ENCODE data around the gene THSD8.

Gene THSD8

DNA sequence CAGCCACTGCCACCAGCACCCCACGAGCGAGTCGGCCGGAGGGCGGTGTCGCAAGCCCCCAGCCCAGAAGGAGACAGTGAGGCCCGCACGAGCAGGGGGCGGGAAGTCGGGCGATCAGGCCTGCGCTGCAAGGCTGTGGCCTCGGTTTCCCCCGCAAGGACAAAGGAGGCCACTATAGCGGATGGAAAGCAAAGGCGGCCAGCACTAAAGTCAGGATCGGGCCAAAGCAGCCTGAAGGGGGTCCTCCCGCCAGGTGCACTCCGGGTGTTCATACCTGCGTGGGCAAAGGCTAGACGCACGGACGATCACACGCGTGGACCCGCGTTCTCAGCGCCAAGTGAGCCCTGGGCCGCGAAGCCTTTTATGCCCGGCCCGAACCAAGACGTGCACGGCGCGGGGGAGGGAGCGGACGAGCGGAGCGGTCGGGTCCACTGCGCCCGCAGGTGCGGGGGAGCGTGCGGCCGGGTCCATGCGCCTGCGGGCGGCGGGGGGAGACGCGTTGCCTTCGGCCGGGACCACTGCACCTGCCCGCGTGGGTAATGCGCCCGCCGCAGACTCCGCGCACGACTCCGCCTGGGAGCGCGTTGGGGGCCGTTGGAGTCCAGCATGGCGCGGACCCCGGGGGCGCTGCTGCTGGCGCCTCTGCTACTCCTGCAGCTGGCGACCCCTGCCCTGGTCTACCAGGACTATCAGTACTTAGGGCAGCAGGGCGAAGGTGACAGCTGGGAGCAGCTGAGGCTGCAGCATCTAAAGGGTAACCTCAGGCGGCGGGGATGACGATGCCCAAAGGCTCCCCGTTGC, at the start of gene THSD8, which contains the start of gene PRDX2:
Gene THSD8, plus strand, starts transcription at position 604 of the 801 bp plus-strand sequence. Its CDS starts 3 bp downstream, at position 607.
Gene PRDX2, minus strand, starts transcription at position 335 of the 801 bp plus-strand sequence. CDS start 539 bp downstream, outside the sequence.
- H3K4me1 Mint-ChIP-seq (ENCODE audit: low read depth) = peaks cover 33% of the 10 kb centered on the region
- no peaks in the 10 kb centered on the region for H3K27me3 Mint-ChIP-seq
- H3K9me3 Mint-ChIP-seq = no peaks in the 10 kb centered on the region
- peaks cover 47% of the 10 kb centered on the region for H3K36me3 Mint-ChIP-seq (ENCODE audit: low read depth)
- DNase-seq = peak; percentile 85
- peak within 1 kb of the TSS; percentile 91 for H3K4me3 Mint-ChIP-seq
- peak within 1 kb of the TSS; percentile 87 for H3K27ac Mint-ChIP-seq

DNA sequence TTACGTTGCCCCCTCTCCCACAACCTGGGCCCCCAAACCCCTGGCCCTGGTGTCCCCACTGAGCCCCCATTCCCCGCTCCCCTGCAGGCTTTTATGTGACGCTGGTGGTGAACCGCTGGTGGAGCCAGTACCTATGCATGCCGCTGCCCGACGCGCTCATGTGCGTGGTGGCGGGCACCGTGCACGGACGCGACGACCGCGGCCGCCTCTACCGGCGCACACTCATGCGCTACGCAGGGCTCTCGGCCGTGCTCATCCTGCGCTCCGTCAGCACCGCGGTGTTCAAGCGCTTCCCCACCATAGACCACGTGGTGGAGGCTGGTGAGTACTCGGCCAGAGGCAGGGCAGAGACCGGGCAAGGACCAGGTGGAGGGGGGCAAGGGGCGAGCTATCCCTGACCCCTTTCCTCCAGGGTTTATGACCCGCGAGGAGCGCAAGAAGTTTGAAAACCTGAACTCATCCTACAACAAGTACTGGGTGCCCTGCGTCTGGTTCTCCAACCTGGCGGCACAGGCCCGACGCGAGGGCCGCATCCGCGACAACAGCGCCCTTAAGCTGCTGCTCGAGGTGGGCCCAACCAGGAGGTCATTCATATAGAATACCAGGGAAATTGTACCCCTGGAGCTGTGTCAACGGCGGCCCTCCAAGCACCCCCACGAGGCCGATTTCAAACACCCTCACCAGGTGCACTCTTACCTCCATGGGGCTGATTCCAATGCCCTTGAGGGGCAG, 47.2 kb upstream of the THSD8 start:
- Mint-ChIP-seq H3K36me3 (ENCODE audit: low read depth) (no peaks in the 10 kb centered on the region), H3K27ac (no peak overlapping the region), H3K4me3 (no peak overlapping the region), H3K27me3 (peaks cover 59% of the 10 kb centered on the region), H3K9me3 (no peaks in the 10 kb centered on the region), H3K4me1 (ENCODE audit: low read depth) (peaks cover 5% of the 10 kb centered on the region)
- DNase-seq = no peak

DNA sequence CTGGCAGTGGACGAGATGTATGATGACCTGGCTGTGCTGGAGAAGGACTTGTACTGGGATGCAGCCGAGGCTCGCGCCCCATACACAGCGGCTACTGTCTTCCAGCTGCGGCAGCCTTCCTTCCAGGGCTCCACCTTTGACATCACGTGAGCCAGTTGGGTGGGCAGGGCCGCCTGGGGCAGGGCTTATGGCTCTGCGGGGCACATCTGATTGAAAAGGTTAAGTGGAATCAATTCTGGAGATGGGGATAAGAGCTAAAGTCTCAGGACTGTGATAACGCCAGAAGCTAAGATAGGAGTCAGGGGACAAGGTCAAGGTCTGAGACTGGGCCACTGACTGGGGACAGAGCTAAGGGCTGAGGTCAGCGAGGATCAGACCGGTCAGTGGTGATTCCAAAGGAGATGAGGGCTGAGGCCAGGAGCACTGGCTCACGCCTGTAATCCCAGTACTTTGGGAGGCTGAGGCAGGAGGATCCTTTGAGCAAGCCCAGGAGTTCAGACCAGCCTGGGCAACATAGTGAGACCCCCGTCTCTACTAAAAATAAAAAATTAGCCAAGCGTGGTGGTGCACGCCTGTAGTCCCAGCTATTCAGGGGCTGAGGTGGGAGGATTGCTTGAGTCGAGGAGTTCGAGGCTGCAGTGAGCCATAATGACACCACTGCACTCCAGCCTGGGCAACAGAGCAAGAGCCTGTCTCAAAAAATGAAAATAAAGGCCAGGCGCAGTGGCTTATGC, 45.6 kb upstream of the THSD8 start:
- no peaks in the 10 kb centered on the region for H3K36me3 Mint-ChIP-seq (ENCODE audit: low read depth)
- peaks cover 49% of the 10 kb centered on the region for H3K27me3 Mint-ChIP-seq
- no peak for DNase-seq
- H3K27ac Mint-ChIP-seq = no peak overlapping the region
- no peak overlapping the region for H3K4me3 Mint-ChIP-seq
- no peaks in the 10 kb centered on the region for H3K9me3 Mint-ChIP-seq
- peaks cover 4% of the 10 kb centered on the region for H3K4me1 Mint-ChIP-seq (ENCODE audit: low read depth)

DNA sequence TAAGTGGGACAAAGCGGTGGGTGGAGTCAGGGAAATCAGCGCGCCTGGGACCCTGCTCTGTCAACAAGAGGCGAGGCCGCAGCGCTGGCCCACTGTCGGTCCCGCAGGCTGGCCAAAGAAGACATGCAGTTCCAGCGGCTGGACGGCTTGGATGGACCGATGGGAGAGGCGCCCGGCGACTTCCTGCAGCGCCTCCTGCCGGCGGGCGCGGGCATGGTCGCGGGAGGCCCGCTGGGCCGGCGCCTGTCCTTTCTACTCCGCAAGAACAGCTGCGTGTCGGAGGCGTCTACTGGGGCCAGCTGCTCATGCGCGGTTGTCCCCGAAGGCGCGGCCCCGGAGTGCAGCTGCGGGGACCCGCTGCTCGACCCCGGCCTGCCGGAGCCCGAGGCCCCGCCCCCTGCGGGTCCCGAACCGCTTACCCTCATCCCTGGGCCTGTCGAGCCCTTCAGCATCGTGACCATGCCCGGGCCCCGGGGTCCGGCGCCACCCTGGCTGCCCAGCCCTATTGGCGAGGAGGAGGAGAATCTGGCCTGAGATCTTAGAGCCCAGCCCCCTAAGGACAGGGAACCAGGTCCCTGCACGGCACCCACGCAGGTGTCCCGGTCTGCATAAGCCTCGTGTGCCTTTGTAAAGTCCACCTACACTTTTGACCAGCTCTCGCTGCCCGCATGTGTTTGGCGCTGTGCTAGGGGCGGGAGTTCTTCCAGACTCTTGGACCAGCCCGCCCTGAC, 44.2 kb upstream of the THSD8 start:
- H3K4me1 Mint-ChIP-seq (ENCODE audit: low read depth) = peaks cover 4% of the 10 kb centered on the region
- no peak overlapping the region for H3K27ac Mint-ChIP-seq
- H3K36me3 Mint-ChIP-seq (ENCODE audit: low read depth) = no peaks in the 10 kb centered on the region
- peak overlapping the region; percentile 39 for H3K4me3 Mint-ChIP-seq
- no peaks in the 10 kb centered on the region for H3K9me3 Mint-ChIP-seq
- peaks cover 39% of the 10 kb centered on the region for H3K27me3 Mint-ChIP-seq
- peak; percentile 83 for DNase-seq

DNA sequence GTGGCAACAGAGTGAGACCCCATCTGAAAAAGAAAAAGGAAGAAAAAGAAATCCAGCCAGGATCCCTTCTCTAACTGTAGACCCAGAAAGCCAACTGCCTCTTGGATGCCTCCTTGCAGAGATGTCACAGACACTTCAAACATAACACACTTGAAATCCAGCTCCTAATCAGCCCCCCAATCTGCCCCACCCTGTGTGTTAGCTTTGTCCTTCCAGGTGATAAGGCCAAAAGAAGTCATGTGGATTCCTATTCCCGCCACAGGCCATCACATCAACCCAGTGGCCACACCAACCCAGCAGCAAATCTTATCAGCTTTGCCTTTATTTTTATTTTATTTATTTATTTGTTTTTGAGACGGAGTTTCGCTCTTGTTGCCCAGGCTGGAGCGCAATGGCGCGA, 42.2 kb upstream of the THSD8 start:
- Mint-ChIP-seq H3K4me1 (ENCODE audit: low read depth) (peaks cover 4% of the 10 kb centered on the region), H3K36me3 (ENCODE audit: low read depth) (peaks cover 6% of the 10 kb centered on the region), H3K9me3 (no peaks in the 10 kb centered on the region), H3K4me3 (no peak overlapping the region), H3K27me3 (peaks cover 23% of the 10 kb centered on the region), H3K27ac (no peak overlapping the region)
- DNase-seq = no peak

DNA sequence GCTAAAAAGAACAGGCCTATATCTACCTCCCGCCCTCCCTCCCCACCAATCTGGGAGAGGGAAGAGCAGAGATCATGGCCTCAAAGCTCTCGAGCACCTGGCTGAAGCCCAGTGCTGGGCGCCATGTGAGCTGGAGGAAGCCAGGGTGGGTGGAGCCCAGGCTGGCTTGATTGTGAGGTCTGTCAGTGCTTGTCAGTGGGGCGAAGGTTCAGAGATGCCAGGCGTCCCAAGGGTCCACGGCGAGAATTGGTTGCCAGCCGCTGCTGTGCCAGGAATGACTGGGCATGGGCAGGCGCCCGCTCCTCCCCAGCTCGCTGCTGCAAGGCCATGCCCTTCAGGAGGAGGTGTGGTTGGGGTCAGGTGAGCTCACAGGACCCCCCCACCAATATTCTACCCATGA, 38.8 kb upstream of the THSD8 start:
- H3K36me3 Mint-ChIP-seq (ENCODE audit: low read depth) = peaks cover 8% of the 10 kb centered on the region
- no peak overlapping the region for H3K4me3 Mint-ChIP-seq
- no peak overlapping the region for H3K27ac Mint-ChIP-seq

DNA sequence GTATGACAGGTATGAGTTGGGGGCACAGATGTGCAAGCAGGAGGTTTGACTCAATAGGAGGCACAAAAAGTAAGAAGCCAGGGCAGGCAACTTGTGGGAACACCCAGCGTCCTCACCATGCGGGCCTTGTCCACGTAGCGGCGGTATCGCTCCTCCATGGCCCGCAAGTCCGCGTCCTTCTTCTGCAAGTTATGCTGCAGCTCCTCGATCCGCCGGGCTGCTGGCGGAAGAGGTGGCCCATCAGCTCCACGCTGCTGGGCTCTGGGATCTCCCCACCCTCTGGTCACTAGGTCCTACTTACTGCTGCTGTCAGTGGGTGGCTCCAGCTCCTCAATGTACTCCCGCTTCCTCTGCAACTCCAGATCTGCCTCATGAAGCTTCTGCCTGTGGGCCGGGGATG, 37.2 kb upstream of the THSD8 start:
- no peaks in the 10 kb centered on the region for H3K27me3 Mint-ChIP-seq
- peaks cover 8% of the 10 kb centered on the region for H3K4me1 Mint-ChIP-seq (ENCODE audit: low read depth)
- no peak overlapping the region for H3K4me3 Mint-ChIP-seq
- no peak for DNase-seq
- peaks cover 8% of the 10 kb centered on the region for H3K36me3 Mint-ChIP-seq (ENCODE audit: low read depth)
- no peaks in the 10 kb centered on the region for H3K9me3 Mint-ChIP-seq
- no peak overlapping the region for H3K27ac Mint-ChIP-seq

More for the DNA sequence above, 38.8 kb upstream of the THSD8 start:
- peaks cover 6% of the 10 kb centered on the region for H3K27me3 Mint-ChIP-seq
- no peaks in the 10 kb centered on the region for H3K9me3 Mint-ChIP-seq
- H3K4me1 Mint-ChIP-seq (ENCODE audit: low read depth) = peaks cover 6% of the 10 kb centered on the region
- no peak for DNase-seq

DNA sequence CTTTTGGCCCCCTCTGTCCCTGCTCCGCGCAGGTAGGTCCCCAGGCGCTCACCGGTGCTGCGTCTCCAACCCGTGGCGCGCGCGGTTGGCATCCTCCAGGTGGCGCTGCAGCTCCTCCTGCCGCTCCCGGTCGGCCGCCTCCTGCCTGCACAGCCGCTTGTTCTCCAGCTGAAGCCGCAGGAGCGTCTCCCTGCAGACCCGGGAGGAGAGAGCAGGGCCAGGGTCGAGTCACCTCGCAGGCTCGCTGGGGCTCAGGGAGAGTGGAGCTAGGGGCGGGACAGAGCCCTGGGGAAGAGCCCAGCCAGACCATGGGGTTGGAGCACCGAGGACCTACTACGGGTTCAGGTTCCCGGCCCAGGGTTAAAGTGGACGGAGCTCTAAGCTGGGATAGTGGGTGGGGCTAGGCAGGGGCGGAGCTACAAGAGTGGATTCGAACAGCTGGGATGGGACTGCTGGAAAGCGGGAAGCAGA, 35.8 kb upstream of the THSD8 start:
- Mint-ChIP-seq H3K27ac (no peak overlapping the region), H3K4me1 (ENCODE audit: low read depth) (peaks cover 8% of the 10 kb centered on the region), H3K27me3 (no peaks in the 10 kb centered on the region), H3K36me3 (ENCODE audit: low read depth) (peaks cover 8% of the 10 kb centered on the region), H3K9me3 (no peaks in the 10 kb centered on the region), H3K4me3 (peak overlapping the region; percentile 53)
- DNase-seq = peak; percentile 91

DNA sequence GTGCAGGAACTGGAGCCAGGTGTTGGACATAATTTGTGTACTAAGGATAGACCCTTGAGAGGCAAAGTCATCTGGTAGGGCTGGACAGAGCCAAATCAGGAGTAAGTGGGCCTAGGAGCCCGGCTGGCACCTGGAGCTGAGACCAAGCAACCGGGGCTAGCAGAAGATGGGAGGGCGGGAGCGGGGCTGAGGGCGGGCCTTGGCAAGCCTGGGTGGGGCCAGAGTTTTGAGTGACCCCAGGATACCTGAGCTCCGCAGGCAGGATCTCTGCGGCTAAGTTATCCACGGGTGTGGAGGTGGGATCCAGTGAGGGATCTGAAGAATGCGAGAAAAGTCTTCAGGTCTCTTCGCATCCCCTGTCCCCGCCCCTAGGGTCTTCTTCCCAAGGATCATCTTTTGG, 34.7 kb upstream of the THSD8 start:
- no peaks in the 10 kb centered on the region for H3K9me3 Mint-ChIP-seq
- DNase-seq = no peak
- peaks cover 8% of the 10 kb centered on the region for H3K4me1 Mint-ChIP-seq (ENCODE audit: low read depth)
- peaks cover 8% of the 10 kb centered on the region for H3K36me3 Mint-ChIP-seq (ENCODE audit: low read depth)
- no peak overlapping the region for H3K27ac Mint-ChIP-seq
- no peaks in the 10 kb centered on the region for H3K27me3 Mint-ChIP-seq
- H3K4me3 Mint-ChIP-seq = no peak overlapping the region

DNA sequence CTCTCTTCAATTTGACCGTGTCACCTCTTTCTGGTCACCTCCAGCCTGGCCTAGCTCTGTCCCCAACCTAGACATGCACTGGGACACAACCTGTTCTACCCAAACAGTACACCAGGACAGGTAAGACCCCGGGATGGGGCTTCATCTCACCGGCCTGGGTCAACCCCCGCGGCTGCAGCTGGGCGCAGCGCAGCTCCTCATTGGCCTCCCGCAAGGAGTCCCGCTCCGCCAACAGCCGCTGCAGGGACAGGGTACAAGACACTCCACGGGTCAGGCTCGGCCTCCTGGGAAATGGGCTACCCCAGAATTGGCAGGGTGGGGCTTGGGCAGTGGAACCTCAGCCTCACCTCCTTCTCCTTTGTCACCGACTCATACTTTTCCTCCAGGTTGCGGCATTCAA, 34.2 kb upstream of the THSD8 start:
- DNase-seq = no peak
- Mint-ChIP-seq H3K36me3 (ENCODE audit: low read depth) (peaks cover 8% of the 10 kb centered on the region), H3K4me3 (no peak overlapping the region), H3K27me3 (no peaks in the 10 kb centered on the region), H3K9me3 (no peaks in the 10 kb centered on the region), H3K27ac (no peak overlapping the region), H3K4me1 (ENCODE audit: low read depth) (peaks cover 8% of the 10 kb centered on the region)

DNA sequence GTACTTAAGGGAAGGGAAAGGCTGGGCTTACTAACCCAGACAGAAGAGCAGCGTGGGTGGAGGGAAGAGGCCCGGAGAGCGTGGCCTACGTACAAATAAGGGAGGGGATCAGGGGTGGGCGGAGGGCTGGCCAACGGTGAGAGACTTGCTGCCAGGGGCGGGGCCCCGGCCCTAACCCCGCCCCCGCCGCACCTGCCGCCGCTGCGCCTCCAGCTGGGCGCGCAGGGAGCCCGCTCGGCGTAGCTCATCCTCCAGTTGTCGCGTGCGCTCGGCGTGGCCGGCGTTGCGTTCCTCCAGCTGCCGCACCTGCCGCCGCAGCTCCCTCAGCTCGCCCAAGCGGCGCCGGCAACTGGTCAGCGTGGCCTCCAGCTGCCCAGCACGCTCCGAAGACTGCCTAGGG, 32.2 kb upstream of the THSD8 start:
- no peak overlapping the region for H3K27ac Mint-ChIP-seq

DNA sequence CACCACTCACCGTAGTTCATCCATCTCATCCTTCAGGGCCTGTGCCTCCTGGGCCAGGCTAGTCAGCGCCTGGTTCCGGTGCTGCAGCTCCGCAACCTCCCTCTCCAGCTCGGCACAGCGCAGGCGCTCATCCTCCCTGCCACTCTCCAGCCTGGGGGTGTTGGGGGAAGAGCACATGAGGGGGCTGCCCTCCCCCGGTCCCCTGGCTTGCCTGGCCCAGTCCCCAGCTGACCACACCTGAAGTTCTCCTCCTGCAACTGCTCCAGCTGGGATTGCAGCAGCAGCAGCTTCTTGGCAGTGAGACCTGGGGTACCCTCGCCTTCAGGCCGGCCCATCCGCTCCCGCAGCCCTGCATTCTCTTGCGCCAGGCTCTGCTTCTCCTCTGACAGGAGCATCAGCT, 30.9 kb upstream of the THSD8 start:
- H3K9me3 Mint-ChIP-seq = no peaks in the 10 kb centered on the region
- H3K27ac Mint-ChIP-seq = no peak overlapping the region
- no peaks in the 10 kb centered on the region for H3K36me3 Mint-ChIP-seq (ENCODE audit: low read depth)
- no peak overlapping the region for H3K4me3 Mint-ChIP-seq
- H3K27me3 Mint-ChIP-seq = no peaks in the 10 kb centered on the region
- H3K4me1 Mint-ChIP-seq (ENCODE audit: low read depth) = peaks cover 22% of the 10 kb centered on the region
- no peak for DNase-seq

More for the DNA sequence above, 32.2 kb upstream of the THSD8 start:
- peak overlapping the region; percentile 26 for H3K4me3 Mint-ChIP-seq
- peaks cover 19% of the 10 kb centered on the region for H3K4me1 Mint-ChIP-seq (ENCODE audit: low read depth)
- no peaks in the 10 kb centered on the region for H3K9me3 Mint-ChIP-seq
- DNase-seq = peak; percentile 67
- H3K36me3 Mint-ChIP-seq (ENCODE audit: low read depth) = peaks cover 2% of the 10 kb centered on the region
- no peaks in the 10 kb centered on the region for H3K27me3 Mint-ChIP-seq

DNA sequence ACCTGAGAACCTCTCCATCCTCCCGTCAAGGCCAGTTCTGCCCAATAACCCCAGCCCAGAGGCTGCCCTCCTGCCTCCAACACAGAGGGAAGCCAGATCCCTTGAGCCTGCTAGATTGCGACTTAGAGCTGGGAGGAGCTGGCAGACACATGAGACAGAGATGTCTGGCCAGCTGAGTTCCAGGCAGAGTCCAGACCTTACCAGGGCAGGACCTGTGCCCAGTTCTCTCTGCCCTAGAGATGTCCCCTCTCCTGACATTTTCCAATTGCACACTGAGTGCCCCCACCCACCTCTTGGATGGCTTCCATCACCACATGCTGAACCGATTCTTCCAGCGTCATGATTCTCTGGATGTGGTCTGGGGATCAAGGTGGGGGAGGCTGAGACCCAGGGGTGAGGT, 29.5 kb upstream of the THSD8 start:
- H3K9me3 Mint-ChIP-seq = no peaks in the 10 kb centered on the region
- no peak overlapping the region for H3K27ac Mint-ChIP-seq
- H3K36me3 Mint-ChIP-seq (ENCODE audit: low read depth) = no peaks in the 10 kb centered on the region
- DNase-seq = no peak
- no peak overlapping the region for H3K4me3 Mint-ChIP-seq
- H3K4me1 Mint-ChIP-seq (ENCODE audit: low read depth) = peaks cover 24% of the 10 kb centered on the region
- no peaks in the 10 kb centered on the region for H3K27me3 Mint-ChIP-seq

DNA sequence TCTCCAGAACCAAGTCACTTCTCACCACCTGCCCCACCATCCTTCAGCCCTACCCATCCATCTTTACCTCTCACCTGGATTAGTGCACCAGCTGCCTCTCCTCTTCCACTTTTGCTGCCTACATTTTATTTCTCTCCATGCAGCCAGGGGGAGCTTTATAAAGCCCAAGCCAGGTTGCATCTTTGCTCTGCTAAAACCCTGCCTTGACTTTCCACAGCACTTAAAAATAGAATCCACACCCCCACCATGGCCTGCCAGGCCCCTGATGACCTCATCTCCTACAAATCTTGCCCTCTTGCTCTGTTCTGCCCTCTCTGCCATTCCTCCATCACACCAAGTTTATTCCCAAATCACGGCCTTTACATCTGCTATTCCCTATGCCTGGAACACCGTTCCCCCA, 28.3 kb upstream of the THSD8 start:
- no peak for DNase-seq
- Mint-ChIP-seq H3K27ac (no peak overlapping the region), H3K4me3 (no peak overlapping the region), H3K27me3 (no peaks in the 10 kb centered on the region), H3K36me3 (ENCODE audit: low read depth) (no peaks in the 10 kb centered on the region), H3K9me3 (no peaks in the 10 kb centered on the region), H3K4me1 (ENCODE audit: low read depth) (peaks cover 34% of the 10 kb centered on the region)
